Panc1 (cell line): ENCODE data around the gene GPC1. TPM values are rescaled to one million over a fixed set of nuclear protein-coding genes. Genes with fewer than 3 reads are reported as not detected.
A peak's percentile ranks its signal among the peaks of the same experiment; 100 is the strongest.

ENCODE experiments used
- ATAC-seq: fragments of 200-7000 bp; cut with Tn5 transposase; 2 replicates; pipeline ENCODE4 v1.9.1; 2020; ENCODE audit warnings: mild to moderate bottlenecking, moderate library complexity
- BruUV-seq: library from RNA; stranded (reverse); fragments of 400-500 nt; replicated peaks from 2 replicates; lab custom pipeline; 2021; lab: Mats Ljungman, UMichigan
- CTCF ChIA-PET: fragments of 300-600 bp; sonication (Branson Sonifier 250); formaldehyde crosslinking; loops from one replicate; lab custom pipeline; 2022; ENCODE audit warnings: antibody characterized with exemption; lab: Charles Lee
- POLR2A ChIA-PET: fragments of 300-600 bp; sonication (Branson Sonifier 250); formaldehyde crosslinking; loops from one replicate; lab custom pipeline; 2022; ENCODE audit warnings: antibody characterized with exemption; lab: Charles Lee
- DNase-seq: peaks from one replicate; pipeline ENCODE4 v3.0.0-alpha.2; 2010; ENCODE audit warnings: low read depth, low spot score
- H3K27ac ChIP-seq: 2 replicates; pipeline ENCODE4 v1.5.1; 2011; ENCODE audit warnings: mild to moderate bottlenecking, low read length, inconsistent platforms
- H3K27me3 ChIP-seq: fragments of 200-500 bp; sonication (Bioruptor generic); 2 replicates; pipeline ENCODE4 v1.6.0; 2014; ENCODE audit warnings: low read length, inconsistent platforms; ENCODE audit not compliant: control insufficient read depth, insufficient read depth
- H3K36me3 ChIP-seq: fragments of 200-500 bp; sonication (Bioruptor generic); 2 replicates; pipeline ENCODE4 v1.5.1; 2014; ENCODE audit warnings: inconsistent platforms, mild to moderate bottlenecking, low read length, moderate library complexity; ENCODE audit not compliant: control insufficient read depth, insufficient read depth
- H3K4me1 ChIP-seq: 2 replicates; pipeline ENCODE4 v1.5.1; 2011; ENCODE audit warnings: inconsistent platforms, mild to moderate bottlenecking, low read length, moderate library complexity; ENCODE audit not compliant: control insufficient read depth, insufficient read depth
- H3K4me3 ChIP-seq, 2 experiments: 2 replicates each; pipeline ENCODE4 v1.5.1; 2011 to 2012; ENCODE audit warnings: low read depth in 2 of 2, low read length in 2 of 2, mild to moderate bottlenecking in 2 of 2, inconsistent platforms in 1 of 2, moderate library complexity in 1 of 2
- H3K9me3 ChIP-seq: fragments of 200-500 bp; sonication (Bioruptor generic); 2 replicates; pipeline ENCODE4 v1.5.1; 2014; ENCODE audit warnings: low read depth, mild to moderate bottlenecking, inconsistent platforms, low read length, moderate library complexity; ENCODE audit not compliant: control insufficient read depth, insufficient read depth
- CTCF ChIP-seq: fragments of 450-650 bp; IDR thresholded peaks from 2 replicates; pipeline ENCODE4 v1.5.1; 2017; ENCODE audit warnings: mild to moderate bottlenecking
- POLR2AphosphoS5 ChIP-seq: IDR thresholded peaks from 2 replicates; pipeline ENCODE4 v1.6.1; 2012; ENCODE audit warnings: mild to moderate bottlenecking, low read depth, low read length, moderate library complexity
- REST ChIP-seq, 2 experiments: IDR thresholded peaks; 2 replicates each; pipeline ENCODE4 v1.6.1; 2011 to 2012; ENCODE audit warnings: low read depth in 2 of 2, control low read depth in 1 of 2, low read length in 1 of 2, mild to moderate bottlenecking in 1 of 2, moderate library complexity in 1 of 2; ENCODE audit not compliant: insufficient read depth in 1 of 2
- SIN3A ChIP-seq: IDR thresholded peaks from 2 replicates; pipeline ENCODE4 v1.6.1; 2012; ENCODE audit warnings: low read depth, mild to moderate bottlenecking, low read length, moderate library complexity, borderline replicate concordance; ENCODE audit not compliant: insufficient read depth
- TCF7L2 ChIP-seq: IDR thresholded peaks from 2 replicates; pipeline ENCODE4 v1.6.1; 2011; ENCODE audit warnings: mild to moderate bottlenecking, low read depth, low read length, inconsistent platforms
- in situ Hi-C: cut with HindIII; loops from 2 replicates; pipeline ENCODE4 v1.10.0; 2016; ENCODE audit warnings: low sequenced_read_pairs, low pct_unique_long_range_greater_than_20kb
- intact Hi-C: fragments of 100-400 bp; cut with micrococcal nuclease; formaldehyde crosslinking; loops from one replicate; pipeline ENCODE4 v1.10.0; 2022; ENCODE audit not compliant: unreplicated experiment
- total RNA-seq: library from RNA; stranded (reverse); gene quantifications from one replicate; pipeline ENCODE4 v1.2.1, GENCODE V29; 2021; ENCODE audit not compliant: unreplicated experiment

The GPC1 gene
- total RNA-seq, 1 experiment from 2014 or later: 88.7 TPM

- Histone ChIP-seq H3K9me3 (no peaks in the 10 kb centered on the region), H3K36me3 (no peaks in the 10 kb centered on the region), H3K4me3 (peak overlapping the region in 1 of 2 experiments; percentile 27; a peak in 1 of 4 replicates), H3K27ac (no peak overlapping the region), H3K27me3 (no peaks in the 10 kb centered on the region), H3K4me1 (peaks cover 70% of the 10 kb centered on the region)
- in situ Hi-C loops: no loop called here
- no peak for TF ChIP-seq TCF7L2
- TF ChIP-seq CTCF: no peak
- no peak for TF ChIP-seq POLR2AphosphoS5
- no peak for TF ChIP-seq SIN3A
- no peak for TF ChIP-seq REST (IDR thresholded peaks at IDR 0.05; ENCODE audit: insufficient read depth in 1 of 2, low read depth in 2 of 2, low read length in 1 of 2)
- ATAC-seq: no peak
- DNase-seq: no peak
- intact Hi-C loops: no loop called here
- ChIA-PET POLR2A (no interaction called here), CTCF (interaction anchor here (0.6 kb wide), 1 partner anchor 113 kb away, joined by 3 read pairs; no protein-coding TSS in a partner anchor)
- BruUV-seq: no TSS peak
Measured at GRCh38 chr2:240454106-240454901, 18.8 kb downstream of the GPC1 start.

GRCh38 chr2:240455272-240455646, 19.8 kb downstream of the GPC1 start:
- Histone ChIP-seq H3K4me3 (no peak overlapping the region), H3K36me3 (no peaks in the 10 kb centered on the region), H3K27ac (no peak overlapping the region), H3K9me3 (no peaks in the 10 kb centered on the region), H3K4me1 (peaks cover 68% of the 10 kb centered on the region), H3K27me3 (no peaks in the 10 kb centered on the region)
- ATAC-seq (no peak), DNase-seq (no peak)
- TF ChIP-seq REST (IDR thresholded peaks at IDR 0.05; ENCODE audit: insufficient read depth in 1 of 2, low read depth in 2 of 2, low read length in 1 of 2) (no peak), CTCF (no peak), SIN3A (no peak), TCF7L2 (no peak), POLR2AphosphoS5 (no peak)
- in situ Hi-C loops: no loop called here
- ChIA-PET CTCF (interaction anchor here (0.6 kb wide), 1 partner anchor 284 kb away, joined by 3 read pairs; no protein-coding TSS in a partner anchor), POLR2A (no interaction called here)
- intact Hi-C loops: no loop called here
- TSS peak; percentile 83 for BruUV-seq
